Measurements from ENCODE around the gene CCSER1.

DNA sequence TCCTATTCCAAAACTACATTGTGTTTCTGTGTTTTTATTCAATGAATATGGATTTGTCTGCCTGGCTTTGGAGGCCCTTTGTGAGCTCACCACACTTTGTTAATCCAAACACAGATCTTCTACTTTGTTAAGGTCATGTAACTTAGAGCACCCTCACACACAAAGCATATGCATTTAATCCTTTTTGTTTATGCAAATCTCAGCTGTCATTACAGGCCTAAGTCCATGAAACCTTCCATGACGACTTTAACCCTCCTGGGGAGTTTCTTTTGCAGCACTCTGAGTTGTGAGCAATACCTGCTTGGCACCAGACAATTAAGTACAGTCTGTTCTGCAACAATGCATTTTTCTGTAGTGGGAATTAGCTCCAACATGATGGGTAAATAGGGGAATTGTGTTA, 14.9 kb downstream of the CCSER1 start:
- TF ChIP-seq, protein P1, sequence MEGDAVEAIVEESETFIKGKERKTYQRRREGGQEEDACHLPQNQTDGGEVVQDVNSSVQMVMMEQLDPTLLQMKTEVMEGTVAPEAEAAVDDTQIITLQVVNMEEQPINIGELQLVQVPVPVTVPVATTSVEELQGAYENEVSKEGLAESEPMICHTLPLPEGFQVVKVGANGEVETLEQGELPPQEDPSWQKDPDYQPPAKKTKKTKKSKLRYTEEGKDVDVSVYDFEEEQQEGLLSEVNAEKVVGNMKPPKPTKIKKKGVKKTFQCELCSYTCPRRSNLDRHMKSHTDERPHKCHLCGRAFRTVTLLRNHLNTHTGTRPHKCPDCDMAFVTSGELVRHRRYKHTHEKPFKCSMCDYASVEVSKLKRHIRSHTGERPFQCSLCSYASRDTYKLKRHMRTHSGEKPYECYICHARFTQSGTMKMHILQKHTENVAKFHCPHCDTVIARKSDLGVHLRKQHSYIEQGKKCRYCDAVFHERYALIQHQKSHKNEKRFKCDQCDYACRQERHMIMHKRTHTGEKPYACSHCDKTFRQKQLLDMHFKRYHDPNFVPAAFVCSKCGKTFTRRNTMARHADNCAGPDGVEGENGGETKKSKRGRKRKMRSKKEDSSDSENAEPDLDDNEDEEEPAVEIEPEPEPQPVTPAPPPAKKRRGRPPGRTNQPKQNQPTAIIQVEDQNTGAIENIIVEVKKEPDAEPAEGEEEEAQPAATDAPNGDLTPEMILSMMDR (conservative IDR thresholded peaks at IDR 0.05; ENCODE audit: low read length) = no peak
- no peak for TF ChIP-seq EZH2phosphoT487 (IDR thresholded peaks at IDR 0.05; ENCODE audit: borderline replicate concordance, low read depth, low read length)
